PC-3 (cell line): ENCODE data around the gene QDPR.

Experiments used
- EZH2 ChIP-seq: fragments of 300-600 bp; sonication (generic); IDR thresholded peaks from one replicate; pipeline ENCODE4 v1.6.1; 2017; ENCODE audit warnings: antibody characterized with exemption, mild to moderate bottlenecking, low read length; ENCODE audit not compliant: unreplicated experiment
- EZH2phosphoT487 ChIP-seq: fragments of 300-600 bp; sonication (generic); IDR thresholded peaks from 2 replicates; pipeline ENCODE4 v1.6.1; 2018; ENCODE audit warnings: mild to moderate bottlenecking, antibody characterized with exemption, low read length, borderline replicate concordance
- TF ChIP-seq, protein P1 (sequence below): fragments of 300-600 bp; sonication (generic); conservative IDR thresholded peaks from 2 replicates; pipeline ENCODE4 v1.5.1; 2017; ENCODE audit warnings: antibody characterized with exemption, low read depth, mild to moderate bottlenecking, low read length

DNA sequence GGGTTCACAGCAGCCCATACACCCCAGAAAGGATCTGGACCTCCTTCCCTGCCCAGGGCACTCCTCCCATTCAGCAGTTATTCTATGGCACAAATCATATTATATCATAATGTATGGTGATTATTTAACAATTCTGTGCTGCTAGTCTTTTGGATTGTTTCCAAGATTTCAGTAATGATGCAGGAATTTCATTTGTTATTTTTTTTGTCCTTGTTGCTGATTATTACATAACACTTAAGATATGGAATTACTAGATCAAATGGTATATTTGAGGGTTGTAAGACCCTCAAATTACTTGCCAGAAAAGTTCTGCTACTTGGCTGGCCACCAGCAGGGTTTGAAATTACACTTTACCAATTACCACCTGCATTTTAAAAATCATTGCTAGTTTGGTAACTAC lies 36.4 kb downstream of the QDPR start:
- TF ChIP-seq, protein P1, sequence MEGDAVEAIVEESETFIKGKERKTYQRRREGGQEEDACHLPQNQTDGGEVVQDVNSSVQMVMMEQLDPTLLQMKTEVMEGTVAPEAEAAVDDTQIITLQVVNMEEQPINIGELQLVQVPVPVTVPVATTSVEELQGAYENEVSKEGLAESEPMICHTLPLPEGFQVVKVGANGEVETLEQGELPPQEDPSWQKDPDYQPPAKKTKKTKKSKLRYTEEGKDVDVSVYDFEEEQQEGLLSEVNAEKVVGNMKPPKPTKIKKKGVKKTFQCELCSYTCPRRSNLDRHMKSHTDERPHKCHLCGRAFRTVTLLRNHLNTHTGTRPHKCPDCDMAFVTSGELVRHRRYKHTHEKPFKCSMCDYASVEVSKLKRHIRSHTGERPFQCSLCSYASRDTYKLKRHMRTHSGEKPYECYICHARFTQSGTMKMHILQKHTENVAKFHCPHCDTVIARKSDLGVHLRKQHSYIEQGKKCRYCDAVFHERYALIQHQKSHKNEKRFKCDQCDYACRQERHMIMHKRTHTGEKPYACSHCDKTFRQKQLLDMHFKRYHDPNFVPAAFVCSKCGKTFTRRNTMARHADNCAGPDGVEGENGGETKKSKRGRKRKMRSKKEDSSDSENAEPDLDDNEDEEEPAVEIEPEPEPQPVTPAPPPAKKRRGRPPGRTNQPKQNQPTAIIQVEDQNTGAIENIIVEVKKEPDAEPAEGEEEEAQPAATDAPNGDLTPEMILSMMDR: no peak
- TF ChIP-seq EZH2: no peak
- TF ChIP-seq EZH2phosphoT487: no peak
